Uterus (tissue), 4 donors: ENCODE data around the gene SLC25A39. TPM values are rescaled to one million over a fixed set of nuclear protein-coding genes. Genes with fewer than 3 reads are reported as not detected.

Source experiments
- DNase-seq, 2 donors: peaks; one replicate each; pipeline ENCODE4 v3.0.0-alpha.2; 2019 to 2020
- H3K27ac ChIP-seq, 2 donors: fragments of 200-600 bp; sonication (generic); 1 replicate in 1 of 2; 2 replicates in 1 of 2; pipeline ENCODE4 v1.5.1; 2016 to 2018
- H3K27me3 ChIP-seq, 2 donors: fragments of 200-600 bp; sonication (generic); one replicate each; pipeline ENCODE4 v1.5.1; 2018 to 2019; ENCODE audit warnings: control low read depth in 1 of 2
- H3K36me3 ChIP-seq, 2 donors: fragments of 200-600 bp; sonication (generic); one replicate each; pipeline ENCODE4 v1.5.1; 2019; ENCODE audit warnings: control low read depth in 1 of 2
- H3K4me1 ChIP-seq, 2 donors: fragments of 200-600 bp; sonication (generic); one replicate each; pipeline ENCODE4 v1.5.1; 2018 to 2019; ENCODE audit warnings: control low read depth in 1 of 2
- H3K4me3 ChIP-seq, 2 donors: fragments of 200-600 bp; sonication (generic); 1 replicate in 1 of 2; 2 replicates in 1 of 2; pipeline ENCODE4 v1.5.1; 2018 to 2019; ENCODE audit warnings: mild to moderate bottlenecking in 1 of 2
- H3K9me3 ChIP-seq, 2 donors: fragments of 200-600 bp; sonication (generic); one replicate each; pipeline ENCODE4 v1.5.1; 2019; ENCODE audit warnings: control low read depth in 1 of 2
- POLR2A ChIP-seq, 2 donors: fragments of 450-650 bp; IDR thresholded peaks; one replicate each; pipeline ENCODE4 v1.6.1; 2016; ENCODE audit warnings: antibody characterized with exemption in 2 of 2, mild to moderate bottlenecking in 1 of 2, moderate library complexity in 1 of 2
- intact Hi-C: fragments of 100-400 bp; cut with DNase I; formaldehyde crosslinking; loops from one replicate; pipeline ENCODE4 v1.15.1; 2023; ENCODE audit warnings: low total_unique reads
- total RNA-seq, 4 donors: library from RNA; depleted of rRNA in 3 of 4; stranded (reverse); fragments of >200 nt in 3 of 4; gene quantifications; one replicate each; pipeline versions ENCODE4 v1.1.0 to v1.2.4, GENCODE V29; 2014 to 2023
- TF ChIP-seq, protein P1 (sequence below), 4 experiments: fragments of 200-600 bp in 2 of 4; fragments of 450-650 bp in 2 of 4; sonication (generic) in 2 of 4; IDR thresholded peaks; one replicate each; pipeline ENCODE4 v1.5.1; 2016 to 2019; ENCODE audit warnings: antibody characterized with exemption in 4 of 4, mild to moderate bottlenecking in 2 of 4, moderate library complexity in 1 of 4
- donor health status: DM: yes; HTN: yes; CAD: no.

Gene SLC25A39
- total RNA-seq, 4 donors from 2014 or later, result 41.9 to 77.6 (median 50.7) TPM

DNA sequence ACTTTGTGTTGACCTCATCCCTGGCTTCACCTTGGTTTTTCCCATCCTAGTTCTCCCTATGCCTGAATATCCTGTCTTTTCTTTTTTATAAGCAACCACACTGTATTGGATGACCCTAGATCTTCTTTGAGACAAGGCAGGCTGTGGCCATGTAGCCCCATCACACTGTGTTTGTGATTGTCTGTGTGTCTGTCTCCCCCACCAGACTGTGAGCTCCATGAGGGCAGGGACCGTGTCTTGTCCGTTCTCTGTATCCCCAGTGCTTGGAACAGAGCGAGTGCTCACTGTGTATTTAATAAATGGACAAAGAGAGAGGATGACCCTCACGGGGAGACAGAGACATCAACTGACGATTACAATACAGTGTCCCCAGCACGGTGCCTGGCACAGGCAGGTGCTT is 7.1 kb downstream of the SLC25A39 start:
- Histone ChIP-seq H3K4me1 (peaks cover 0 to 8% of the 10 kb centered on the region in 2 donors), H3K27ac (no peak overlapping the region), H3K36me3 (no peaks in the 10 kb centered on the region), H3K9me3 (no peaks in the 10 kb centered on the region), H3K4me3 (no peak overlapping the region), H3K27me3 (peaks cover 17 to 21% of the 10 kb centered on the region in 2 donors)
- intact Hi-C loops, result no loop called here
- no peak for DNase-seq
- TF ChIP-seq, protein P1, sequence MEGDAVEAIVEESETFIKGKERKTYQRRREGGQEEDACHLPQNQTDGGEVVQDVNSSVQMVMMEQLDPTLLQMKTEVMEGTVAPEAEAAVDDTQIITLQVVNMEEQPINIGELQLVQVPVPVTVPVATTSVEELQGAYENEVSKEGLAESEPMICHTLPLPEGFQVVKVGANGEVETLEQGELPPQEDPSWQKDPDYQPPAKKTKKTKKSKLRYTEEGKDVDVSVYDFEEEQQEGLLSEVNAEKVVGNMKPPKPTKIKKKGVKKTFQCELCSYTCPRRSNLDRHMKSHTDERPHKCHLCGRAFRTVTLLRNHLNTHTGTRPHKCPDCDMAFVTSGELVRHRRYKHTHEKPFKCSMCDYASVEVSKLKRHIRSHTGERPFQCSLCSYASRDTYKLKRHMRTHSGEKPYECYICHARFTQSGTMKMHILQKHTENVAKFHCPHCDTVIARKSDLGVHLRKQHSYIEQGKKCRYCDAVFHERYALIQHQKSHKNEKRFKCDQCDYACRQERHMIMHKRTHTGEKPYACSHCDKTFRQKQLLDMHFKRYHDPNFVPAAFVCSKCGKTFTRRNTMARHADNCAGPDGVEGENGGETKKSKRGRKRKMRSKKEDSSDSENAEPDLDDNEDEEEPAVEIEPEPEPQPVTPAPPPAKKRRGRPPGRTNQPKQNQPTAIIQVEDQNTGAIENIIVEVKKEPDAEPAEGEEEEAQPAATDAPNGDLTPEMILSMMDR (IDR thresholded peaks at IDR 0.05), result no peak
- TF ChIP-seq POLR2A (IDR thresholded peaks at IDR 0.05), result no peak

DNA sequence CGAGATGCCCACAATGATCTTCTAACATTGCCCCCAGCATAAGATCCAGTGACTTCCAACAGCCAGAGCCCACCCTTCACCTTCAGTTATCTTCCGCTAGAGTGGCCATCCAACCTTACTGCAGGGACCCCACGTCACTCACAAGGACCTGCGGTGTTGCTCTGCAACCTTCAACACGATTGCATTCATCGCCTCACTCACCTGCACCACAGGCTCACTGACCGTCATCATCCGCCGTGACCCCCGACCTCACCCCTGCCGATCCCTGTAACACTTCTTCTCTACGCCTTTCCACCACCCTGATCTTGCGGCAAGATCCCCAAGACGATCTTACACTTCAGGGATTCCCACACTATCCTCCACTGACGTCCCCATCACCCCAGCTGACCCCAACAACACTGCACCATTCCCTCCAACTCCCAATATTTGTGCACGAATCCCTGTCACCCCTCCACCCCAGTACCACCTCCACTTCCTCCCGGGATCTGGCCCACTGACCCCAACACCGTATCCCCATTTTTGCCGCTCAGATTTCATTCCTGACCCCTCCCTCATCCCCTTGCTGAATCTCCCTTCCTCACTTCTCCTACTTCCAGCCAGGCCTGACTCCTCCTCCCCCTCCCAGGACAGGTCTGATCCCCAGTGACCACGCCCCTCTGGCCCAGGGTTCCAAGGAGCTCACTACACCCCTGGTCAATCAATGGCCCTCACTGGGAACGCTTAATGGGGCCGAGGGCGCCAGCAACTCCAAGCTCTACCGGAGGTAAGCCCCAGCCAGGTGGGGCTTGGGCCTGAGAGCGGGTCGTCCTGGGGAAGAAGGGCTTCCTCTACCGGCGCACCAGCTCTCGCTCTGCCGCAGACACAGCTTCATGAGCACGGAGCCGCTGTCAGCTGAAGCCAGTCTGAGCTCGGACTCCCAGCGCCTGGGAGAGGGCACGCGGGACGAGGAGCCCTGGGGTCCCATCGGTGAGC is 8.6 kb downstream of the SLC25A39 start:
- intact Hi-C loops, result no loop called here
- TF ChIP-seq, protein P1 (IDR thresholded peaks at IDR 0.05), result no peak
- Histone ChIP-seq H3K9me3 (no peaks in the 10 kb centered on the region), H3K4me1 (peaks cover 0 to 8% of the 10 kb centered on the region in 2 donors), H3K27ac (no peak overlapping the region), H3K27me3 (peaks cover 17 to 21% of the 10 kb centered on the region in 2 donors), H3K4me3 (no peak overlapping the region), H3K36me3 (no peaks in the 10 kb centered on the region)
- no peak for DNase-seq

DNA sequence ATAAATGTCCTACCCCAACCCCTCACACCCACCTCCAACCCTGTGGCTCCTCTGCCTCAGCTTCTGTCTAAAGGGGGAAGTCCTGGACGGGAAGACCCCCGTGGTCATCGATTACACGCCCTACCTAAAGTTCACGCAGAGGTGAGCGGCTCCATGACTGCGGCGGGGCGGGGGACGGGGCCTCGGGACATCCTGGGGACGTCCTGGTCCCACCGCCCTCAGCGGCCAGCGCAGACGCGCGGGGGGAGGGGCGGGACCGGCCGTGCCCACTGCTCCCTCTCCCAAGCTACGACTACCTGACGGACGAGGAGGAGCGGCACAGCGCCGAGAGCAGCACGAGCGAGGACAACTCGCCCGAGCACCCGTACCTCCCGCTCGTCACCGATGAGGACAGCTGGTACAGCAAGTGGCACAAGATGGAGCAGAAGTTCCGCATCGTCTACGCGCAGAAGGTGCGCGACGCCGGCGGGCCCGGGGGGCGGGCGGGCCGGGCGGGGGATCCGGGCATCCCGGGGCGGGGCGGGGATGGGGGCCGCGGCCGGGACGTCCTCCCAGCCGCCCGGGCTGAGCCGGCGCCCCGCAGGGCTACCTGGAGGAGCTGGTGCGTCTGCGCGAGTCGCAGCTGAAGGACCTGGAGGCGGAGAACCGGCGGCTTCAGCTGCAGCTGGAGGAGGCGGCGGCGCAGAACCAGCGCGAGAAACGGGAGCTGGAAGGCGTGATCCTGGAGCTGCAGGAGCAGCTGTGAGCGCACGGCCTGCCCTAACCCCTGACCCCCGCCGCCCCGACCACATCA is 9.6 kb downstream of the SLC25A39 start:
- H3K27me3 ChIP-seq, result peaks cover 17 to 21% of the 10 kb centered on the region in 2 donors
- no peaks in the 10 kb centered on the region for H3K9me3 ChIP-seq
- intact Hi-C loops, result no loop called here
- H3K36me3 ChIP-seq, result no peaks in the 10 kb centered on the region
- no peak for TF ChIP-seq POLR2A (IDR thresholded peaks at IDR 0.05)
- TF ChIP-seq, protein P1 (IDR thresholded peaks at IDR 0.05), result no peak
- no peak for DNase-seq
- H3K4me1 ChIP-seq, result peaks cover 0 to 8% of the 10 kb centered on the region in 2 donors
- H3K4me3 ChIP-seq, result no peak overlapping the region
- no peak overlapping the region for H3K27ac ChIP-seq

DNA sequence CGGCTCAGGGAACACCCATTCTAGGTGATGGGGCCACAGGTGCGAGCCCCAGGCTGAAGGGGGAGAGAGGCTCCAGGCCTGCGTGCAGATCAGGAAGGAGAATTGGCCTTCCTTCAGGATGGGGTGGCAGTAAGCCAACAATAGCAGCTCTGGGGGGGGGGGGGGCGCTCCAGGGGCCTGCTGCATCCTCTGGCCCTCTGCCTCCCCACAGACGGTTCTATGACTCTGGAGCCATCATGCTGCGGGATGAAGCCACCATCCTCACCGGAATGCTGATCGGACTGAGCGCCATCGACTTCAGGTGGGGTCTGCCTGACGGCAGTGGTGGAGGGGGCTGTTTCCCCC is 10.1 kb downstream of the SLC25A39 start:
- Histone ChIP-seq H3K9me3 (no peaks in the 10 kb centered on the region), H3K4me3 (no peak overlapping the region), H3K27ac (no peak overlapping the region), H3K27me3 (peaks cover 17 to 21% of the 10 kb centered on the region in 2 donors), H3K36me3 (no peaks in the 10 kb centered on the region), H3K4me1 (peaks cover 0 to 8% of the 10 kb centered on the region in 2 donors)
- DNase-seq, result no peak
- TF ChIP-seq, protein P1 (IDR thresholded peaks at IDR 0.05), result no peak
- TF ChIP-seq POLR2A (IDR thresholded peaks at IDR 0.05), result no peak
- intact Hi-C loops, result no loop called here

DNA sequence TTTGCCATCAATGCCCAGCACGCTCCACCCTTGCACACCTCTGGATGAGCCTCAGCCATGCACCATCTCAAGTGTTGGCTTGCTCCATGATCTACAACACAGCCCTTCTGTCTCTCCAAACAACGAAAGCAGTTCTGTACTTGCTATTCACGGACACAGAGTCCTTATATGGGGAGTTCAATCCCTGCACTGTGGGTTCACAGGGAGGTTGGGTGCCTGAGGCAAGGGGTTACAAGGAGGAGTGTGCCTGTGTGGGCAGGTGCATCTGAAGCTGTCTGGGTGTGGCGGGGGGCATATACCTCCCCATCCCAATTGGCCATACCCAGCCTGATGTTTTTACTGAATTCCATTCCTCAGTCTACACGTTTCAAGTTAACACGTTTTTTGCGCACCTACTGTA is 10.6 kb downstream of the SLC25A39 start:
- intact Hi-C loops, result no loop called here
- H3K27ac ChIP-seq, result no peak overlapping the region
- H3K27me3 ChIP-seq, result peaks cover 17 to 21% of the 10 kb centered on the region in 2 donors
- H3K4me3 ChIP-seq, result no peak overlapping the region
- no peak for DNase-seq
- no peaks in the 10 kb centered on the region for H3K9me3 ChIP-seq
- peaks cover 0 to 9% of the 10 kb centered on the region in 2 donors for H3K4me1 ChIP-seq
- no peaks in the 10 kb centered on the region for H3K36me3 ChIP-seq
- TF ChIP-seq POLR2A (IDR thresholded peaks at IDR 0.05), result no peak
- TF ChIP-seq, protein P1 (IDR thresholded peaks at IDR 0.05), result no peak
